Hepatocyte (in vitro differentiated cells): ENCODE measurements around the gene DCP2.

Source experiments
- CTCF ChIP-seq: fragments of 200-600 bp; sonication (generic); IDR thresholded peaks from 2 replicates; pipeline ENCODE4 v1.5.1; 2016; ENCODE audit warnings: antibody characterized with exemption, mild to moderate bottlenecking; ENCODE audit not compliant: poor library complexity
- EZH2phosphoT487 ChIP-seq: fragments of 200-600 bp; sonication (generic); IDR thresholded peaks from one replicate; pipeline ENCODE4 v1.6.1; 2018; ENCODE audit warnings: antibody characterized with exemption, mild to moderate bottlenecking, low read depth, moderate library complexity; ENCODE audit not compliant: unreplicated experiment, severe bottlenecking

DNA sequence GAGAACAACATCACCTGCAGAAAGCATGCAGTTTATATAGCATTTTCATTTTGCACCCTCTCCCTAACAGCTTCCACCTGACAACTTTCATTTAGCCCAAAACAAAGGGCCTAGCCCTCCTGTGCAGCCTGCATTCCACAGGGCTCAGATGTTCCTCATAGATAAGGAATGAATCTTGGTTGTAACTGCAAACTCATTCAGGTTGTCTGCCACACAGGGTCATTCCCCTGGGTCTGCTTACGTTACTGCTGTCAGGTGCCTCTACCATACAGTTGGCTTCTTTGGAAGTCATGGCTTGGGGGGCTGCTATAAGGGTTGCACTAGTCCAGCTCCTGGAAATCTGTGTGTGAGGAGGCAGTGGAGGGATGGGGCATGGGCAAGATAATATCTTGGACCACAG, 2.7 kb upstream of the DCP2 start:
- TF ChIP-seq EZH2phosphoT487: no peak
- no peak for TF ChIP-seq CTCF
